Kidney tubule cell (primary cell): ENCODE data around the gene GAS7.
"Not testable (repeated sequence)": the region's sequence is repeated elsewhere in the genome, so short reads cannot be mapped to it uniquely, and the experiment has no call there.

Experiments
- DNase-seq: peaks from one replicate; pipeline ENCODE4 v3.0.0-alpha.2; 2018; ENCODE audit warnings: low spot score

Gene GAS7

DNA sequence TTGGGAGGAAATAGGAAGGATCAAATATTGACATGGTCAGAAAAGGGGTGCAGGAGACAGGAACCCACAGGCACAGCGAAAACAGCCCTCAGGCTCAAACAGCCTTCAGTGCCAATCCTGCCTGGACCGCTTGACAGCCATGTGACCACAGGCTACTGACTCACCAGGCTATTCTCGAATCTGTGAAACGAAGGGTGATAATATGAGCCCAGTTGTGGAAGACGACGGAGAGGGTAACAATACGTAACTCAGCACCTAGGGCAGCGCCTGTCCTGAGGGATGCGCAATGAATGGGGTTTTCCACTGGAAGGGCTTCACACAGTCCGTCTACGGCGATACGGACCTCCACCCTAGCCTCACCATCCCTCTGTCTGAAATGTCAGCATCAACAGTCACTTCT is 176.0 kb downstream of the GAS7 start:
- DNase-seq, result no peak

DNA sequence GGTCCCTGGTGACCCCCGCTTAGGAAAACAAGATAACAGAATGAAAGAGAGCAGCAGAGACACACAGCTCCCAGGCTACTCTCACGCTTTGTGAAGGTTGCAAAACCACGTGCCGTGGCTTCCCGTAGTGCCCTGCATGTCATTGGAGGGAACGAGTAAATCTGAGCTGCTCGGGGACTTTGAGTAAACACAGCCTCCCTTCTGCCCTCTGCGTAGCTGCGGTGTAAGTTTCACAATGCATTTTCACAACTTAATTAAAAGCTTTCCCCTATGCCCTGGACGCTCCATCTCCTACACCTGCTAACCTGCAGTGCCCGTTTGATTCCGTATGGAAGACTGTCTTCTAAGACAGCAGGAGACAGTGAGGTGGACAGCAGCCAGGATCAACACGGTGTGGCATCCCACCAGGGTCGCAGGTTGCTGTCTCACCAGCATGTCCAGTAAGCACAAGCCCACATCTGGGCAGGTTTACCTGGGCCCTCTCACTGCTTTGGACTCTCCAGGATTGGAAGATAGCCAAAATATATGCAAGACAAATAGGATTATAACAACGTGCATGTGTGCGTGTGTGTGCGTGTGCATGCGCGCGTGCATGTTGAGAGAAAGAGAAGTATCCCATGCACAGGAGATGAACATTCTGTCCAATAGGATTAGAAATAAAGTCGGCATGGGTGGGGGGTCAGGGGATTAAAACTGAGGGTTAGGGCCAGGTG is 177.0 kb downstream of the GAS7 start:
- DNase-seq, result no peak

DNA sequence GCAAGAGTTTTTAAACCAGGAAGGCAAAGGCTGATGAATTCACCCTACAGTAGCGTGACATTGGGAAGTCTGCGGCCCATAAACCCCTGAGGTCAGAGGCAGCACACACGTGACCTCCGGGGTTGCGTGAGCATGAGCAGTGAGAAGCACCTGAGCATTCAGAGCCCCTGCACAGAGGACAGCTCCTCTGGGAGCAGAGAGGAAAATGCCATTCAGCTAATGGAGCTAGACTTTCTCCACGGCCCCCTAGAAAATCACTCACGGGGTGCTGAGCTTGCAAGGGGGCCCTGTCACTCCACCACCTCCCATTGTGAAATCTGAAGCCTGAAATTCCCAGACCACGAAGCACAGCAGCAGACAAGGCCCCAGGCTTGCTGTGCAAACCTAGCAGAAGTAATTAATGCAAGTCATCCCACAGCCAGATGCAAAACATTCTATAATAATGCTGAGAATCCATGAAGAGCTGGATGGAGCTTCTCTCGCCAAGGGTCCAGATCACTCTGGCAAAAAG is 178.4 kb downstream of the GAS7 start:
- no peak for DNase-seq

DNA sequence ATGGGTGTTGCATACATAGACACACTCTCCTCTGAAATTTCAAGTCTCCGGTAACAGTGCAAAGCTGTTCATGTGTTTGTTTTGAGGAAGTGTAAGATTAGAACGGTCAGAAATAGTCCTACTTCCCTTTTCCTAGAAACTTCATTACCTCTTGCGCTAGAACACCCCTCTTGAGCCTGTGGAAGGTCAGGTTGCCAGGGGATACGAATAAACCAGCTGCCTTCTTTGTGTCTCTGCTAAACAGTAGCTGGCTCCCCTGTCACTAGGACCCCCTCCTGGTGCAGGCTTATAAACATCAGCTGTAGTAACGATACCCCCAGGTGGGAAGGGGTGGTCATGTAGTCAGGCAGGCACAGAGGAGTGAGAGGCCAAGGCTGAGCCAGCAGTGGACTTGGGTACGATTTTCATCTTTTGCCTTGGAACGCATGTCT is 179.9 kb downstream of the GAS7 start:
- no peak for DNase-seq

DNA sequence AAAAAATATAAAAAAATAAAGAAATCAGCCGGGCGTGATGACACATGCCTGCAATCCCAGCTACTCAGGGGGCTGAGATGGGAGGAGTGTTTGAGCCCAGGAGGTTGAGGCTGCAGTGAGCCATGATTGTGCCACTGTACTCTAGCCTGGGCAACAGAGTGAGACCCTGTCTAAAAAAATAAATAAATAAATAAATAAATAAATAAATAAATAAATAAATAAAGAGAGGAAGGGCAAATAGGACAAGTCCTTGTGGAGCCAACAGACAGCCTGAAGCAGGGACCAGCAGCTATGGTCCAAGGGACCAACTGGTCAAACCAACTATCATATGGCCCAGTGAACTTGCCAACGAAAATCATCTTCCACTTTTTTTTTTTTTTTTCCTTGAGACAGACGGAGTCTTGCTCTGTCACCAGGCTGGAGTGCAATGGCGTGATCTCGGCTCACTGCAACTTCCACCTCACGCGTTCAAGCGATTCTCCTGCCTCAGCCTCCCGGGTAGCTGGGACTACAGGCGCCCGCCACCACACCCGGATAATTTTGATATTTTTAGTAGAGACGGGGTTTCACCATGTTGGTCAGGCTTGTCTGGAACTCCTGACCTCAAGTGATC is 181.3 kb downstream of the GAS7 start:
- not testable (repeated sequence) for DNase-seq

DNA sequence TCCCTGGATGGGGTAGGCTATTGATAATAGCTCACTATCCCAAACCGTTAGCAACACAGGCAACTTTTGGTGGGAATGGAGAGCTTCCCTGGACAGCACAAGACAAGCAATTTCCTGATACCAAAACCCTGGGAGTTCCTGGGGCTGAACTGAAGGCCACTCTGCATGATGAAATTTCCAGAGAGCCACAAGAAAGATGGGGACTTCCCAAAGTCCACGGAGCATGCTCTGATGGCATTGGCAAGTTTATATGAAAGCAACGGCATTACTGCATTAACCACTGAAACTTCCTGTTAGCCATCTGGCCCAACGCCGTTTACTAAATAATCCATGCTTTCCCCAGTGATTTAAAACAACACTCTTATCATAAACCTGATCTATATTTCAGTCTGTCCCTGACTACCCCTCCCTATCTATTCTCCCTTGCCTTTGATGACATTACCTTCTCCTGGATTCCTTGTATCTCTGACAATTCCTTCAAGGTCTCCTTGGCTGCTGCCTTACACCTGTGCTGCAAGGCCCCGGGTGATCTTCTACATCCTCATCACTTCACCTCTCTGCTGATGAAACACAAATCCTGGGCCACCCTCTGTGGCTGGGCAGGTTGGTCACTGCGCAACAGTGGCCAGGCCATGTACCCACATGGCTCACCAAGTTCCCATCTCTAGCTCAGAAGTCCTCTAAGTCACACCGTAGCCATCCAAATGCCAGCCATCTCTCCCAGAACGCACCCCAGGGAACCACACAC is 184.9 kb downstream of the GAS7 start:
- DNase-seq, result no peak

DNA sequence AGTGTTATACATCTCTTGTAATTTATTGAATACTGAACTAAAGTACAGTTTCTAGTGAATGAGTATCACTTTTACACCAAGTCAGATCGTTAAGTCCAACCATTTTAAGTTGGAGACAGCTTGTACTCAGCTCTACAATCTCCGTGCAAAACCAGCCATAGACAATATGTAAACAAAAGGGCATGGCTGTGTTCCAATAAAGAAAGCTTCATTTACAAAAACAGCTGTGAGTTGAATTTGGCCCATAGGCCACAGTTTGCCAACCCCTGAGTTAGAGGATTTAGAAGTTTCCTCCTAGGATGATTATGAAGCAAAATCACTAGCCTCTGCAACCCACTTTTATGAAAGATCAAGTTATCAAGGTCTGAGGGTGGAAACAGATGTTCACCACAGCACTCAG is 187.7 kb downstream of the GAS7 start:
- DNase-seq, result no peak

DNA sequence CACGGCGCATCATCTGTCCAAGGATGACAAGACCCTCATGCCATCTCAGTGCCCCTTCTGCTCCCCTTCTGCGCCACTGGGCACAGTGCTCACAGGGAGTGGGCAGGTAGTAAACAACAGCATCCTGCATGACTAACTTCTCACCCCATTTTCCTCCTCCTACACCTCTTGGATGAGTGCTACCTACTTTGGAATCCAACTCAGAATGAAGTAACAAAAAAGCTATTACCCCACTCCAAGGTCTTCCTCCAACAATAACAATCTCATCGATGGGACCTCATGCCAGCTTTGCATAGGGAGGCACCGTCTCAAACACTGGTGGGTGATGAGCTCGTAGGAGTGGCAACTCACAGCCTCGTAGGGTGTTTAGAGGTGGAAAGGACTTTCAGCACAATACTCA is 194.7 kb downstream of the GAS7 start:
- no peak for DNase-seq

DNA sequence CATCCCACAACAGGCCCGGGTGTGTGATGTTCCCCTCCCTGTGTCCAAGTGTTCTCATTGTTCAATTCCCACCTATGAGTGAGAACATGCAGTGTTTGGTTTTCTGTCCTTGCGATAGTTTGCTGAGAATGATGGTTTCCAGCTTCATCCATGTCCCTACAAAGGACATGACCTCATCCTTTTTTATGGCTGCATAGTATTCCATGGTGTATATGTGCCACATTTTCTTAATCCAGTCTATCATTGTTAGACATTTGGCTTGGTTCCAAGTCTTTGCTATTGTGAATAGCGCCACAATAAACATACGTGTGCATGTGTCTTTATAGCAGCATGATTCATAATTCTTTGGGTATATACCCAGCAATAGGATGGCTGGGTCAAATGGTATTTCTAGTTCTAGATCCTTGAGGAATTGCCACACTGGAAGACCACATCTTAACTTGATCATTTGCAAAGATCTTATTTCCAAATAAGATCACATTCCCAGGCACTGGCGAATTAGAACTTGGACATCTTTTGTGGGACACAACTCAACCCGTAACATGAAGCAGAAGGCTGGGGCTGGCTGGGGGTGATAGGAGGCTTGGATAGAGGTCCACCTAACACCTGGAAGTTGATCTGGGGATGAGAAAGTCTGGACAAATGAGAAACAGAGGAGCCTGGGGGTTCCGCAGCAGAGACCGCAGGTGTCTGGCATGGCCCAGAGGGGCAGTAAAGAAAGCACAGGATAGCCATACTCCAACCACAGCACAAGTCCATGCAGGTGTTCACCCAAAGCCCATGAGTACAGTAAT is 195.6 kb downstream of the GAS7 start:
- DNase-seq, result not testable (repeated sequence)

DNA sequence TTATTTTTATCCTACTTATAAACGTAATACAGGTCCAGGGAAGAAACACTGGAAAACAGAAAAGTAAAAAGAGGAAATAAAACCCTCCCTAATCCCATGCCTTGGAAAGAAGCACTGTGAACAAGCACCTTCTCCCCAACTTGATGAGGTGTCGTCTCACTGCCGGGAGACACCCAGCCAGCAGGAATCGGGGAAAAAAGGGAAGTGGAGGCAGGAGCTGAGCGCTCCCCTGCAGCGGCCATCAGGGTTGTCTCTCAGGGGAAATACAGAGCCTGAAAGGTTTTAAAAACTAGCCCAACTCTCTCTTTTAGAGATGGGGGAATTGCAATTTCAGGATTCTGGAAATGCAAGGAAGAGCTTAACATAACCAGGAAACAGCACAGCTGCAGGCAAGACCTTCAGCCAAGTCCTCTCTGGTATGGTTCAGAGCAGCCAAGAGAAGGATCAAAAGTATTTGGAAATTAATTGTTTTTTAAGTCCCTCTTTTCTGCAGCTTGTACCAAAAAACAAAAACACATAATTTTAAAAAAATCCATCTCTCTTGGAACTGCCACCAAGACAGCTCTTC is 197.0 kb downstream of the GAS7 start:
- DNase-seq, result no peak

DNA sequence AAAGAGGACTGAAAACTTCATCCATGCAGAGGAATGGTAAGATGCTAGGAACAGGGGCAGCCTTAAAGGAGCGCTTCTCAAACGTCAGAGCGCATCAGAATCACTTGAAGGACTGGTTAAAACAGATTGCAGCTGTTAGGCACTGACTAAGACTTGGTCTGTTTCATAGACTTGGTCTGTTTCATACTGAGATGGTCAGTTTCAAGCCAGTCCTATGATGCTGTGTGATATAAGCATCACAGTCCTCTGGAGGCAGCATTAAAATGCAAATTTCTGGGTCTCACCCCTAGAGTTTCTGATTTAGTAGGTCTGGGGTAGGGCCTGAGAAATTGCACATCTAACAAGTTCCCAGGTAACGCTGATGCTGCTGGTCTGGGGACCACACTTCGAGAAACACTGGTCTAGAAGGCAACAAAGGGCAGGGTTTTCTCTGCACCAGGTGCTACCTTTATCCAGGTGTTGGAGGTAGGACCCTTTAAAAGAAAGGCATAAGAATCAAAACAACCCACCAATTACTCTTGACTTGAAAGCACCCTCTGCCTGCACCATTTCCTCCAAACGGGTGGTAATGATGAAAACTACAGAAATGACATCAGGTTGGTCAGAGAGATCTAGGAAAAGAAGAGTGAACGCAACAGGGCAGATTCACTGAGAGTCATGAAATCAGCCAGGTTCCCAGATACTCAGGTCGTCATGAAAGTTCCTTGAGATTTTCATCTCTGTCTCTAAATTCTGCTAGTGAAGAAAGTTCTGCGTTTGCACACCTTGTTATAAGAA is 198.3 kb downstream of the GAS7 start:
- no peak for DNase-seq

DNA sequence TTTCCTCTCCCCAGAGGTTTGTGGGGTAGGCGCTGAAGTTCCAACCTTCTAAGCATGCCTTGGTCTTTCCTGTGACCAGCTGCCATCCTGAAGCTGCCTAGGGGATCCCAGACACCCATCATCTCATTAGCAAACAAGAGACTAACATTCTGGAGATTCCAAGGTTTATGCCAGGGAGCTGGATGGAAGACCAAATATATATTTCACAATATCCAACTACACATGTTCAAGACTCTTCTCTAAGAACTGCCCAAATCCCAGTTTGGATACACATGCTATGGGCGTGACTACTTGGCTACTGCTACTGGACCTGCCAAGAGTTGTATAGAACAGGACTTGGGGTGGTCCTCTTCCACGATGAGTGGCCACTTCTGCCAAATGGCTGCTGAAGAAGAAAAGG is 200.3 kb downstream of the GAS7 start:
- no peak for DNase-seq

DNA sequence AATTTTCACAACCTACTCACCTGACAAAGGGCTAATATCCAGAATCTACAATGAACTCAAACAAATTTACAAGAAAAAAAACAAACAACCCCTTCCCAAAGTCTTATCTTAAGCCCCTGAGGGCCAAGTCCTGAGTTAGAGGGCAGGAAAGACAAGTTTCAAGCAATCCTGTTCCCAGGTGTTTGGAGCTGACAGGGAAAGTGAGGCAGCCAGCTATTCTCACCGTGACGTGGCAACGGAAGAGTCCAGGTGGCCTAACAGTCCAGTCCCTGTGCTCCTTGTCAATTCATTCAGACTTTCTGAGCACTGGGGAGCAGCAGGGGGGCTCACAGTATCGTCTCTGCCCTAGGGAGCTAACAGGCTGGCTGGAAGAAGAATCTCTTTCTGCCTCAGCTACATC is 203.6 kb downstream of the GAS7 start:
- no peak for DNase-seq

DNA sequence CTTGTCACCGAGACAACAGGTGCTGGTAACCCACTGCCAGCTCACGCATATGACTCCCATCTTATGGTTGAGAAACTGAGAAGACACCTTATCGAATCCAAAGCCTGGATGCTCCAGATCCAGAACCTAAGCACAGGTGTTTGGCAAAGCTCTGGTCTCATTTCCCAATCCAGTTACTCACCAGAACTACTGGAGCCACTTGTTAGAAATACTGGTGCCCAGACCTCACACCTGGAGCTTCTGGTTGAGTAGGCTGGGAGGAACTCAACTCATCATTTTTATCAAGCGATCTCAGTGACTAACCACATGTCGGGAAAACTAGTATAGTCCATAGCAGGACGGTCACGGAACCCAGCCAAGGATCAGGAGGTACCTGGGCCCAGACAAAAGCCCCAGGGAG is 206.6 kb downstream of the GAS7 start:
- no peak for DNase-seq

DNA sequence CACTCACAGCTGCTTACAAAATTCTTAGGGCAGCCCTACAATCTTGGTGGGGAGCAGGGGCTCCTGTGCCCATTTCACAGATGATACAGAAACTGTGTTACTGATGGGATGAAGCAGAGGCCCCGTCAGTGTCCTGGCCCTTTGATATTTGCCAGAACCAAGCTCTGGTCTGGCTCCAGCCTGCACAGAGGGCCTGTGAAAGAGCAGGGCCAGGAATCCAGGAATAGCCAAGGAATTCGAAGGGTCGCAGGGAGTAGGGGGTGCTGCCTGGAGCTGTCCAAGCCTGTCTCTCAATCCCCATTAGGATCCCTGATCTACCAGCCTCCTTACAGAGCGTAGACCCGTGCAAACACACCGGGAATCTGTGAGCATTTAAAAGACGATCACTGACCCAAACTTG is 207.1 kb downstream of the GAS7 start:
- DNase-seq, result no peak

DNA sequence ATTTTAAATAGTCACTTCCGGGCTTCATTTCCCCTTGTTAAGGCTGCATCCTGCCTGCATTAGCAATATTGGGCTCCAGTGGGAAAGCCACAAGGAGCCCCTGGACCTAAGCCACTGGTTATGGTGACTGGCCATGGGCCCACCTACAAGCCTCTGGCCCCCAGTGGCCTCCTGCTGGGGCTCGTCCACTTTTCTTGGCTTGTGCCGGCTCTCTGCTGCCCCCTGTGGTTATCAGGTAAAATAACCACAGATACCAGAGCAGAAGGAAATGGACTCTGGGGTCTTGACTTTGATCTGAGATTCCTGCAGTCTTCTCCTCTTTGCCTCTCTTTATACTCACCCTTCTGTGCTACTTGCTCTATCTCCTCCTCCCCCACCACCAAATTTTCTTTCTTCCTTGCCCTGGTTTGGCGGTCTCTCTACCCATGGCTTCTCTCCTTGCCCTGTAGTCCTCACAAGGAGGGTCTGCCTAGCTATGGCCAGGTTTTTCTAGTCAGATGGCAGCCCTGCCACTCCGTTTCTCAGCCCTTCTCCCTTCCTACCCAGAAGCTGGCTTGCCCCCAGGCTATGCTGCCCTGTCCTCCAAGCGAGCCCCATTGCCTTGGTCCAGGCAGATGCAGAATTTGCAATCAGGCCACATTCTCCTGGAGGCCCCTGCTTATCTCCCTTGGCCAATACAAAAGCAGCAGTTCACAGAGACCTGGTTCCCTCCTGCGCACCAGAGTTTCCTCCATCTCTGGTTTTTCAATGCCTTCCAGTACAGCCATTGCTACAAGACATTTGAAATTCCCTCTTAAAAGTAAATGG is 210.4 kb downstream of the GAS7 start:
- DNase-seq, result peak; percentile 43

DNA sequence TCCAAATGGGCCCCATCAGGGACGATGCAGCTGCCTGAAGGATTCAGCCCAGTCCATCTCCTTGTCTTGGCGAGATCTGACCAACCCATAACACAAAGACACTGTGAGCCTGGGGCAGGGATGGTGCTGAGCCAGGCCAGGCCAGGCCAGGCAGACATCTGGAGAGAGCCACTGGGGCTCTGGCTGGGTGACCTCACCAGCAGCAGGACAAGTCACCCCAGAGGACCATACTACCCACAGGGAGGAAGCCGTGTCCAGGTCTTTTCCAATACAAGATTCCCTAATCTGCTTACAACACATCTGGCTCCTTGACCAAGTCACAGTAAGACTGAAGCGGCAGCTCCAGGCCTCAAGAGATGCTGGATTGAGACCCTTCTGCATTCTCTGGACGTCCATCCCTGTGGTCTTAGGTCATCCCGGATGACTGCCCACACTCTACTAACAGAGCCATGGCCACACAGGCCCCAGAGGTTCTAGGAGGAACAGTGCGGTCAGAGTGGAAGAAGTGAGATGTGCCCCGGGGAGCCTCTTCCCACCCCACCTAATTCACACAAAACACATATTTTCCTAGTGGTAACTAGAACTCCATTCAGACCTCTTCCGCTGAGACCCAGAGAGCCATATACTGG is 211.5 kb downstream of the GAS7 start:
- no peak for DNase-seq

DNA sequence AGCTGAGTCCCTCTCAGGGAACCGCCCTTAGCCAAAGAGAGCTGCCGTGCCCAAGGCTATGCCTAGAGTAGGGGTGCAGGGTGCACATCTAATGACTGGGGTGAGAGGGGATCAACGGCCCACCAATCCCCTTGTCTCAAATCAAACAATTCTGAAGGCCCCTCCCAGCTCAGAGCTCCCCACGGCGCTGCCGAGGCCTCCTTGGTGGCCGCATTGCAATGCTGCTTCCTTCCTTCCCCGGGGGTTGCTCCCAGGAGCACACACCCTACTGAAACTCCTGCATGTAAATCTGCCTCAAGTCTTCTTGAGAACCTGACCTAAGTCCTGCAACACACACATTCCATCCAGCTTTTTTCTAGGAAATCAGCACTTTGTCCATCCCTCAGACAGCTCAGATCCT is 212.8 kb downstream of the GAS7 start:
- DNase-seq, result no peak

DNA sequence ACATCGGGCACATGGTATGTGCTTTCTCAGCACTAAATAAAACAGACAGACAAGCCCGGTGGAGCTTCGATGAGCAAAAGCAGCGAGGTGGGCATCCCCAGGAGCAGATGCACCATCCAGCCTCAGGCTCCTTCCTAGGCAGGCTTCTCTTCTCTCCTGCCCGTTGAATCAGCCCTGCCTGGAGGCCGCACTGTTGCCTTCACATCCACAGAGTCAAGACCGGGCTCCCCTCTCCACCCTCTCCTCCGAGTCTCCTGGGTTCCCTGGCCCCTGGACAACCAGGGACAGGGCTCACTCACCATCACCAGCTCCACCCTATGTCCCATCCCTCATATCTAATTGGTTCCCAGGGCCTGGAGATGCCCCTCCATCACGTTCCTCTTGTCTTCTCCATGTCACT is 213.6 kb downstream of the GAS7 start:
- DNase-seq, result no peak

DNA sequence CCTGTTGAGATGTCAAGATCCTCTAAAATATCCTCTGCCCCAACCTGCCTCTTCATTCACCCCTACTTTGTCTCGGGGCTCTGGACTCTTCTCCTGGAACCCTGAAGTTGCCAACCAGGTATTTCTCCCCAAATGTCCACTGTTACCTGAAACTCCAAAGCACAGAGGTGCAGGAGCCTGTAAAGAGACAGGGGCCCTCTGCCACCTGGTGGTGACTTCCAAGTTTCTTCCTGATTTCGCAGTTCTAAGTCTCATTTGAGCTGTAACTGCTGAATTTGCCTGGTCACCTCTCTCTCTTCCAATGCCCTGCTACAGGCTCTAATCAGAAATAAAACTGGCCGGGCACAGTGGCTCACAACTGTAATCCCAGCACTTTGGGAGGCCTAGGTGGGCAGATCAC is 216.2 kb downstream of the GAS7 start:
- peak; percentile 3 for DNase-seq
